Measurements from ENCODE around the gene ZNF311. TPM values are rescaled to one million over a fixed set of nuclear protein-coding genes. Genes with fewer than 3 reads are reported as not detected.

Gene ZNF311
- total and polyA plus RNA-seq, 2 of the 13 experiments (the other 11 are each of a cell fraction or from before 2014, with no cell fraction given): not detected

- TF ChIP-seq HOXA9 (CRISPR knock-in tag; IDR thresholded peaks at IDR 0.05; ENCODE audit: borderline replicate concordance): 0 out of 2 replicates have a peak, but pooled peaks have one; percentile 60
- TF ChIP-seq ZNF276 (CRISPR knock-in tag; IDR thresholded peaks at IDR 0.05; ENCODE audit: low read depth): peak; percentile 59
- no peak for TF ChIP-seq TERF1 (CRISPR knock-in tag; IDR thresholded peaks at IDR 0.05)
- no peak; the same call in 1 of the 2 replicates for TF ChIP-seq ZNF687 (CRISPR knock-in tag; IDR thresholded peaks at IDR 0.05)
- 0 out of 2 replicates have a peak, but pooled peaks have one; percentile 13 for TF ChIP-seq ZNF567 (CRISPR knock-in tag; IDR thresholded peaks at IDR 0.05; ENCODE audit: borderline replicate concordance)
- TF ChIP-seq ZNF260 (CRISPR knock-in tag; IDR thresholded peaks at IDR 0.05; ENCODE audit: borderline replicate concordance, low read depth): no peak
- TF ChIP-seq SKIL (CRISPR knock-in tag; IDR thresholded peaks at IDR 0.05; ENCODE audit: borderline replicate concordance): peak; percentile 82
- no peak for TF ChIP-seq ZNF121 (CRISPR knock-in tag; IDR thresholded peaks at IDR 0.05)
- TF ChIP-seq ATRX (CRISPR knock-in tag; IDR thresholded peaks at IDR 0.05; ENCODE audit: borderline replicate concordance): no peak
- no peak for TF ChIP-seq SIN3A (IDR thresholded peaks at IDR 0.05; ENCODE audit: borderline replicate concordance, low read depth, low read length)
- no peak for TF ChIP-seq ELK4 (CRISPR knock-in tag; IDR thresholded peaks at IDR 0.05; ENCODE audit: borderline replicate concordance)
- peak; percentile 66 for TF ChIP-seq HNF4A (CRISPR knock-in tag; IDR thresholded peaks at IDR 0.05)
- peak; percentile 58; the same call in 1 of the 2 replicates for TF ChIP-seq ONECUT2 (CRISPR knock-in tag; IDR thresholded peaks at IDR 0.05)
- no peak for TF ChIP-seq ZNF672 (CRISPR knock-in tag; IDR thresholded peaks at IDR 0.05)
- TF ChIP-seq ZKSCAN1 (IDR thresholded peaks at IDR 0.05; ENCODE audit: low read length): no peak
- TF ChIP-seq ZBTB46 (CRISPR knock-in tag; IDR thresholded peaks at IDR 0.05; ENCODE audit: borderline replicate concordance): no peak
These were observed 24.2 kb downstream of the ZNF311 start (continued) for GRCh38 chr6:28980852-28981430.
